ENCODE measurements around the gene PRKAG3.

DNA sequence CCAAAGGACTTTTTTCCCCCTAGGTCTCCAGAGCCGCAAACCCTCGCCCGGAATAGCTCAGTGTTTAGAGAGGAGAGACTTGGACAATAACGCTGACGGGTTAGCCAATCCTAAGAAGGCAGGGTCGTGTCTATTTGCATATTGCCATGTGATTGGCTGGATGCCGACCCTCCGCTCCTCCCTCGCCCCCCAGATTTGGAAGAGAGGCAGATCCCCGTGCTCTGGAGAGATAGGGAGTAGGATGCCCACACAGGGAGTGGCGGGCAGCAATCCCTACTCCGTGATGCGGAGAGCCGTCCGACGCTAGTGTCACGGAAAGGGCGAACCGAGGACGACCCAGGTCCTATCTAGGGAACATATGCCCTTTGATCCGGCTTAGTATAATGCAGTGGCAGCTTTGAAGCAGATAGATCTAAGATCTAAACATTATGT, 29.4 kb upstream of the PRKAG3 start:
- TF ChIP-seq, protein P1, sequence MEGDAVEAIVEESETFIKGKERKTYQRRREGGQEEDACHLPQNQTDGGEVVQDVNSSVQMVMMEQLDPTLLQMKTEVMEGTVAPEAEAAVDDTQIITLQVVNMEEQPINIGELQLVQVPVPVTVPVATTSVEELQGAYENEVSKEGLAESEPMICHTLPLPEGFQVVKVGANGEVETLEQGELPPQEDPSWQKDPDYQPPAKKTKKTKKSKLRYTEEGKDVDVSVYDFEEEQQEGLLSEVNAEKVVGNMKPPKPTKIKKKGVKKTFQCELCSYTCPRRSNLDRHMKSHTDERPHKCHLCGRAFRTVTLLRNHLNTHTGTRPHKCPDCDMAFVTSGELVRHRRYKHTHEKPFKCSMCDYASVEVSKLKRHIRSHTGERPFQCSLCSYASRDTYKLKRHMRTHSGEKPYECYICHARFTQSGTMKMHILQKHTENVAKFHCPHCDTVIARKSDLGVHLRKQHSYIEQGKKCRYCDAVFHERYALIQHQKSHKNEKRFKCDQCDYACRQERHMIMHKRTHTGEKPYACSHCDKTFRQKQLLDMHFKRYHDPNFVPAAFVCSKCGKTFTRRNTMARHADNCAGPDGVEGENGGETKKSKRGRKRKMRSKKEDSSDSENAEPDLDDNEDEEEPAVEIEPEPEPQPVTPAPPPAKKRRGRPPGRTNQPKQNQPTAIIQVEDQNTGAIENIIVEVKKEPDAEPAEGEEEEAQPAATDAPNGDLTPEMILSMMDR (IDR thresholded peaks at IDR 0.05): no peak
- TF ChIP-seq POLR2A (IDR thresholded peaks at IDR 0.05) (no peak), EP300 (IDR thresholded peaks at IDR 0.05) (no peak)
